H1 (cell line): ENCODE data around the gene VWA3B. TPM values are rescaled to one million over a fixed set of nuclear protein-coding genes. Genes with fewer than 3 reads are reported as not detected.
A peak's percentile ranks its signal among the peaks of the same experiment; 100 is the strongest.

Experiments
- CTCF ChIA-PET: fragments of 300-600 bp; sonication (Branson Sonifier 250); formaldehyde crosslinking; loops from one replicate; lab custom pipeline; 2021; ENCODE audit not compliant: partially characterized antibody; lab: Charles Lee
- POLR2A ChIA-PET: fragments of 300-600 bp; sonication (Branson Sonifier 250); formaldehyde crosslinking; loops from one replicate; lab custom pipeline; 2021; ENCODE audit warnings: inconsistent platforms; ENCODE audit not compliant: partially characterized antibody; lab: Charles Lee
- DNase-seq, 2 experiments: peaks; one replicate each; pipeline versions ENCODE4 v3.0.0 to v3.0.0-alpha.2; 2010 to 2022; ENCODE audit warnings: low spot score in 2 of 2, low read depth in 1 of 2, mixed read lengths in 1 of 2
- FAIRE-seq: peaks from 2 replicates; lab custom pipeline; 2011; peaks lifted over from hg19 to GRCh38; lab: Jason Lieb, UNC
- H2AFZ ChIP-seq: 2 replicates; pipeline ENCODE4 v1.8.1; 2012; ENCODE audit warnings: low read length, inconsistent platforms
- H2AK5ac ChIP-seq: 2 replicates; pipeline ENCODE4 v1.6.1; 2013; ENCODE audit warnings: low read depth, low read length
- H2BK120ac ChIP-seq: replicated peaks from 2 replicates; pipeline ENCODE3; 2013; ENCODE audit warnings: low read depth, low read length, inconsistent platforms
- H2BK12ac ChIP-seq: 2 replicates; pipeline ENCODE4 v1.6.1; 2013; ENCODE audit warnings: low read depth, low read length
- H2BK15ac ChIP-seq: 2 replicates; pipeline ENCODE4 v1.6.1; 2013; ENCODE audit warnings: low read length
- H2BK20ac ChIP-seq: 2 replicates; pipeline ENCODE4 v1.6.1; 2013; ENCODE audit warnings: low read length
- H2BK5ac ChIP-seq: 2 replicates; pipeline ENCODE4 v1.6.1; 2013; ENCODE audit warnings: low read depth, low read length
- H3K14ac ChIP-seq: 2 replicates; pipeline ENCODE4 v1.6.1; 2013; ENCODE audit warnings: inconsistent platforms; ENCODE audit not compliant: insufficient read length
- H3K18ac ChIP-seq: 2 replicates; pipeline ENCODE4 v1.6.1; 2013; ENCODE audit warnings: low read length; ENCODE audit errors: extremely low read depth
- H3K23ac ChIP-seq: 2 replicates; pipeline ENCODE4 v1.6.1; 2013; ENCODE audit warnings: inconsistent platforms; ENCODE audit not compliant: insufficient read length
- H3K23me2 ChIP-seq: 2 replicates; pipeline ENCODE4 v1.6.1; 2013; ENCODE audit warnings: low read depth, low read length
- H3K27ac ChIP-seq: 2 replicates; pipeline ENCODE4 v1.6.1; 2011; ENCODE audit warnings: low read depth, low read length, inconsistent platforms
- H3K27me3 ChIP-seq, 4 experiments: replicated peaks in 1 of 4; 1 replicate in 1 of 4; 2 replicates in 3 of 4; pipeline versions ENCODE4 v1.6.1 to v1.8.1; 2011 to 2013; ENCODE audit warnings: low read length in 3 of 4, mild to moderate bottlenecking in 3 of 4, inconsistent platforms in 2 of 4, mixed read lengths in 2 of 4, moderate library complexity in 1 of 4; ENCODE audit not compliant: control insufficient read depth in 3 of 4, insufficient read depth in 3 of 4; ENCODE audit errors: extremely low read depth in 1 of 4
- H3K36me3 ChIP-seq, 4 experiments: 2 replicates each; pipeline versions ENCODE4 v1.6.1 to v1.8.1; 2011 to 2013; ENCODE audit warnings: mild to moderate bottlenecking in 4 of 4, low read length in 3 of 4, moderate library complexity in 2 of 4, control low read depth in 1 of 4, inconsistent platforms in 1 of 4; ENCODE audit not compliant: insufficient read depth in 4 of 4, control insufficient read depth in 2 of 4
- H3K4ac ChIP-seq: replicated peaks from 2 replicates; pipeline ENCODE3; 2013; ENCODE audit warnings: low read length, low read depth, mixed read lengths, inconsistent platforms; ENCODE audit not compliant: insufficient read length
- H3K4me1 ChIP-seq, 4 experiments: replicated peaks in 1 of 4; 1 replicate in 1 of 4; 2 replicates in 3 of 4; pipeline versions ENCODE4 v1.6.1 to v1.8.1; 2011 to 2013; ENCODE audit warnings: low read length in 3 of 4, inconsistent platforms in 2 of 4, mixed read lengths in 1 of 4; ENCODE audit not compliant: insufficient read depth in 4 of 4, control insufficient read depth in 3 of 4
- H3K4me2 ChIP-seq, 2 experiments: 2 replicates each; pipeline versions ENCODE4 v1.6.1 to v1.8.1; 2011 to 2013; ENCODE audit warnings: low read depth in 2 of 2, low read length in 2 of 2, control low read depth in 1 of 2, inconsistent platforms in 1 of 2, mild to moderate bottlenecking in 1 of 2; ENCODE audit not compliant: insufficient read depth in 1 of 2
- H3K4me3 ChIP-seq, 4 experiments: fragments of 200-600, 300-600 bp in 1 of 4; sonication (generic), shearing (Covaris generic), sonication (Bioruptor Twin) in 1 of 4; 2 replicates each; pipeline versions ENCODE4 v1.5.1 to v1.8.1; 2011 to 2016; ENCODE audit warnings: low read length in 4 of 4, low read depth in 3 of 4, control low read depth in 2 of 4, inconsistent platforms in 2 of 4, mild to moderate bottlenecking in 2 of 4, mixed read lengths in 1 of 4, moderate library complexity in 1 of 4; ENCODE audit not compliant: insufficient read depth in 2 of 4; ENCODE audit errors: extremely low read depth in 1 of 4
- H3K56ac ChIP-seq: replicated peaks from 2 replicates; pipeline ENCODE3; 2013; ENCODE audit warnings: low read depth, mild to moderate bottlenecking, mixed read lengths, low read length, inconsistent platforms; ENCODE audit not compliant: insufficient read length
- H3K79me1 ChIP-seq: 2 replicates; pipeline ENCODE4 v1.6.1; 2013; ENCODE audit warnings: low read depth, low read length, control low read depth
- H3K79me2 ChIP-seq, 2 experiments: 2 replicates each; pipeline versions ENCODE4 v1.6.1 to v1.8.1; 2012 to 2013; ENCODE audit warnings: low read length in 2 of 2, mild to moderate bottlenecking in 2 of 2, inconsistent platforms in 1 of 2; ENCODE audit not compliant: insufficient read depth in 2 of 2, control insufficient read depth in 1 of 2
- H3K9ac ChIP-seq, 4 experiments: replicated peaks in 1 of 4; 1 replicate in 1 of 4; 2 replicates in 3 of 4; pipeline versions ENCODE4 v1.6.1 to v1.8.1; 2011 to 2013; ENCODE audit warnings: low read depth in 3 of 4, low read length in 3 of 4, control low read depth in 2 of 4, mild to moderate bottlenecking in 2 of 4, moderate library complexity in 2 of 4, inconsistent platforms in 1 of 4; ENCODE audit errors: extremely low read depth in 1 of 4
- H3K9me3 ChIP-seq, 2 experiments: 2 replicates each; pipeline versions ENCODE4 v1.6.1 to v1.8.1; 2012 to 2013; ENCODE audit warnings: mild to moderate bottlenecking in 2 of 2, moderate library complexity in 2 of 2, control low read depth in 1 of 2, inconsistent platforms in 1 of 2, low read depth in 1 of 2, low read length in 1 of 2, mixed read lengths in 1 of 2; ENCODE audit not compliant: insufficient read depth in 2 of 2
- H4K20me1 ChIP-seq, 2 experiments: replicated peaks in 1 of 2; 2 replicates each; pipeline versions ENCODE3 to v1.8.1; 2011 to 2013; ENCODE audit warnings: inconsistent platforms in 2 of 2, low read length in 2 of 2, mild to moderate bottlenecking in 1 of 2; ENCODE audit not compliant: insufficient read depth in 2 of 2, control insufficient read depth in 1 of 2
- H4K5ac ChIP-seq: 2 replicates; pipeline ENCODE4 v1.6.1; 2013; ENCODE audit warnings: low read length, low read depth, mixed read lengths, inconsistent platforms; ENCODE audit not compliant: insufficient read length
- H4K8ac ChIP-seq: 2 replicates; pipeline ENCODE4 v1.8.0; 2013; ENCODE audit warnings: mild to moderate bottlenecking, moderate library complexity, low read length, inconsistent platforms; ENCODE audit not compliant: insufficient read depth; ENCODE audit errors: extremely low read depth
- H4K91ac ChIP-seq: replicated peaks from 2 replicates; pipeline ENCODE3; 2013; ENCODE audit warnings: low read length, mixed read lengths, inconsistent platforms; ENCODE audit not compliant: insufficient read length
- RAD21 ChIP-seq, 2 experiments: IDR thresholded peaks in 1 of 2; conservative IDR thresholded peaks in 1 of 2; 2 replicates each; pipeline ENCODE4 v1.6.1; 2011; ENCODE audit warnings: low read depth in 2 of 2, low read length in 2 of 2, improper control_type of control experiment in 1 of 2, inconsistent platforms in 1 of 2, mild to moderate bottlenecking in 1 of 2, moderate library complexity in 1 of 2
- ZNF274 ChIP-seq: IDR thresholded peaks from 2 replicates; pipeline ENCODE4 v1.7.0; 2012; ENCODE audit warnings: low read length, borderline replicate concordance; ENCODE audit errors: extremely low read depth
- WGBS, 2 experiments: shearing (Covaris generic) in 1 of 2; methylation state at CpG; one replicate each; pipeline versions ENCODE4 v1.1.6 to v1.1.7; 2013 to 2015; ENCODE audit warnings: low lambda C conversion rate in 2 of 2, mixed read lengths in 2 of 2, inconsistent platforms in 1 of 2, low coverage in 1 of 2, missing lambda C conversion rate in 1 of 2; ENCODE audit not compliant: insufficient replicate concordance in 2 of 2, insufficient coverage in 1 of 2, insufficient read length in 1 of 2; ENCODE audit errors: extremely low coverage in 1 of 2, missing lambda C conversion rate in 1 of 2; 5-methylcytosine and 5-hydroxymethylcytosine counted together
- polyA plus RNA-seq, 7 experiments: library from polyadenylated mRNA; depleted of rRNA in 3 of 7; stranded (reverse) in 5 of 7; unstranded in 2 of 7; fragments of >200 nt in 5 of 7; fragments of 200-250 nt in 2 of 7; gene quantifications; 1 replicate in 5 of 7; 2 replicates in 1 of 7; 4 replicates in 1 of 7; pipeline versions ENCODE4 v1.2.1 to v1.2.3, GENCODE V29; 2011 to 2013; ENCODE audit warnings: missing spikeins in 2 of 7, mixed read lengths in 2 of 7
- total RNA-seq: library from RNA; stranded (reverse); fragmentation: NEBNext Ultra II Directional; extraction: Animal tissue kit (Norgen Biotek cat#: 25700); gene quantifications from 2 replicates; pipeline ENCODE4 v1.2.1, GENCODE V29; 2021

VWA3B gene
- total and polyA plus RNA-seq, 2 of the 8 experiments (the other 6 are each of a cell fraction or from before 2014, with no cell fraction given): not detected

DNA sequence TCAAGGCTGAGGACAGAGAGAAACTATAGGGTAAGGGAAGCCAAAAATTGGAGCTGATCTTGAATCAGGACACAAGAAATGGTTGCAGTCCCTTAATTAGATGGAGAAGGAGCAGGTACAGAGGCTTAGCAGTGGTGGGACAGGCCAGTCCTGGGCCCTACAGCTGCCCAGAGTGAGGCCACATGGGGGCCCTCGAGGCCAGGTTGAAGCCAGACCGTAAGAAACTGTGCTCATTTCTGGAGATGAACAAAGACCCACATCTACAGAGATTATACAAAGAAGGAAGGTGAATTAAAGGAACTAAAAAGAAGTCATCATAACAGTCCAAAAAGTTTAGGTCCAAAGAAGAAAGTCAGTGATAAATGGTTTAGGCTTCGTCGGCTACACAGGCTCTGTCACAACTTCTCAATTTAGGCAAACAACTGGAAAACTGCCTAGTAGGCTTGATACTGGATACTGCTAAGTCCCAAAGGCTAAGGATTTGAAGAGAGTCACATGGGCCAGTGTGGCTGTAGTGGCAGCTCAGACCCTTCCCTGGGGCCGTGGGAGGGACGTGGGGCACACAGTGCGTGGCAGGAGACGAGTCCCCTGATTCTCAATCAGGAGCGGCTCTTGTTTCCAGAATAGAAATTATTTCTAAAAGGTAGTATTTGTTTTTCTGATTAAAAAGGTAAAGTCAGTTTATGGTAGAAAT is 208.9 kb downstream of the VWA3B start:
- no peak overlapping the region for H4K91ac ChIP-seq
- no peaks in the 10 kb centered on the region for H3K79me1 ChIP-seq
- H2AK5ac ChIP-seq: no peak overlapping the region
- H2BK15ac ChIP-seq: no peak overlapping the region
- H3K23ac ChIP-seq: no peak overlapping the region
- H3K4ac ChIP-seq: no peak overlapping the region
- CTCF ChIA-PET: interaction anchor here (0.7 to 1.8 kb wide), 5 partner anchors 9 to 87 kb away, joined by 3 to 5 read pairs (median 3); no protein-coding TSS in a partner anchor
- H4K8ac ChIP-seq: no peak overlapping the region
- H2BK120ac ChIP-seq: no peak overlapping the region
- no peaks in the 10 kb centered on the region for H3K79me2 ChIP-seq
- H2BK5ac ChIP-seq: no peak overlapping the region
- H3K23me2 ChIP-seq: no peaks in the 10 kb centered on the region
- no peak overlapping the region for H2AFZ ChIP-seq
- no peak overlapping the region for H2BK12ac ChIP-seq
- H3K4me2 ChIP-seq: no peak overlapping the region
- no peaks in the 10 kb centered on the region for H4K20me1 ChIP-seq
- no peak overlapping the region for H3K27ac ChIP-seq
- H4K5ac ChIP-seq: no peak overlapping the region
- no peaks in the 10 kb centered on the region for H3K4me1 ChIP-seq
- POLR2A ChIA-PET: no interaction called here
- H3K36me3 ChIP-seq: no peaks in the 10 kb centered on the region
- no peak overlapping the region for H2BK20ac ChIP-seq
- 0 out of 7 replicates have a peak, but pooled peaks cover 0 to 3% (median 0%) of the 10 kb centered on the region in 4 experiments for H3K27me3 ChIP-seq
- peak; percentile 16 to 36; a peak in 2 of 4 replicates for TF ChIP-seq RAD21 (IDR thresholded peaks at IDR 0.05 in 1 of 2, conservative IDR thresholded peaks at IDR 0.05 in 1 of 2; ENCODE audit: low read depth in 2 of 2, low read length in 2 of 2)
- TF ChIP-seq ZNF274: no peak
- H3K18ac ChIP-seq: no peak overlapping the region
- no peak overlapping the region for H3K4me3 ChIP-seq
- FAIRE-seq (no peak), DNase-seq (no peak)
- H3K56ac ChIP-seq: no peak overlapping the region
- no peak overlapping the region for H3K9ac ChIP-seq
- no peaks in the 10 kb centered on the region for H3K9me3 ChIP-seq
- H3K14ac ChIP-seq: no peak overlapping the region
- 96% methylated on average over 9 of the region's 9 CpGs; no CpG with 5 or more reads in 1 of the 2 experiments for WGBS, 2 experiments
